Measurements from ENCODE around the gene AVL9.

AVL9 gene

DNA sequence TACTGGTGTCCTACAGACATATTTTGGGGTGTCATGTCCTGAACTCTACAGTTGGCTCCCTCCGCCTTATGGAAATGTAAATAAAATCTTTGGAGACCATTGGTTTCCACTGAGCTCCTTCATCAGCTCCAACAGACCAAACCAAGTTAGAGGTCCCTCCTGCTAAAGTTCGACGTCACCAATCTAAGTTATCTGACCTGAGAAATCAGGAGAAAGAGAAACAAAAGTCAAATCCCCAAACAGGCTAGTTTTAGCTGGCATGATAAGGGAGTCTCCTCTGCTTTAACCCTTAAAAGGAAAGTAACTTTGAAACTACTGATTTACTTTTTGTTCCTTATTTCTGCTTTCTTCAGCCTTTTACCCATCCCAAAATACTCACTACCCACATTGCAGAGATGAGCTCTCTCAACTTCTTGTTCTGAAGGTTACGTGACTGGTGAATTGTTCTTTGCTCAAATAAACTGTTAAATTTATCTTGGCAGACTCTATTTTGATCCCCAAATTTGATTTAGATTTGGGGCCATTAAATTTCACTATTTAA lies 39.9 kb downstream of the AVL9 start:
- DNase-seq (ENCODE audit: low read depth), result no peak

DNA sequence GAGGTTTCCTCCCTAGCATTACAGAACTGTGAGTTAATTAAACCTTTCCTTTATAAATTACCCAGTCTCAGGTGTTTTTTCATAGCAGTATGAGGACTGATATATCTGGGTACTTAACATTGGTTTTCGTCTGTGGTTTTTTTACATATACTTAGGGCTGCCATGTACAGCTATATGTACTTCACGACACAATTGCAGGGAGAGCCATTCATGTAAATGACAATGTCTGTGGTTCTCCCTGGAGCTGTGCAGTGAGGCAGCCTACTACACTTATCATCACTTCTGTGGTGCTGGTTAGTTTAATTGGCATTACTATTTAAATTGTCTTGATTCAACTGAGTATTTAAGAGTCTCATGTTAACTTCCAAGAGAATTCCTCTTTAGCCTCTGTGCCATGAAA lies 40.7 kb downstream of the AVL9 start:
- no peak for DNase-seq (ENCODE audit: low read depth)

DNA sequence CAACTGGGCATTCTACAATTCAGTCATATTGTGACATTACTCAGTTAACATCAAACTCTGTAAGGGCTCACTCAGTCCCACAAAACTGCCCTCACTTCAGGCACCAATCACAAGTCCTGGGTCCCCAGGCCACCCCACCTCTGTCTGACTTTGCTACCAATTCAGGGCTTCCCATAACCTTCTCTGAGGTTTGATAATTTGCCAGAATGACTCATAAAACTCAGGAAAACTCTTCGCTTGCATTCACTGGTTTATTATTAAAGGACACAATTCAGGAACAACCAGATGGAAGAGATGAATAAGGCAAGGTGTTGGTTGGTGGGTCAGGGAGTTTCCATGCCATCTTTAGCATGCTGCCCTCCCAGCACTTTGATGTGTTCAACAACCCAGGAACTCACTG lies 41.3 kb downstream of the AVL9 start:
- no peak for DNase-seq (ENCODE audit: low read depth)

DNA sequence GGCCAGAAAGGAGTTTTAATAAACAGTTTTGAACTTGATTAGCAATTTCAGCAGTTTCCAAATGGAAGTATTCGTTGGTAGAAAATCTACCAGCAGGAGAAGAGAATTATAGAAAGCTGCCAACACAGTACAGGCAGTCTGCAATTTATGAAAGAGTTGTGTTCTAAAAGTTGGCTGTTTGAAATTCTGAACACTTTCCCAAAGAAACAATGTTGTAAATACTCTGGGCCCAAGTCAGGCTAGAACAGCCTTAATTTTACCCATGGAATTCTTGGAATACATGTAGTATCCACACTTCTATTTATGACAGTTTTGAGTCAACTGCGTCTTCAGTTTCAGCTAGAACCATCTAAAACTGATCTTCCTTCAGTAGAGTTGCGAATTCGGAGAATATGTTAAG lies 42.5 kb downstream of the AVL9 start:
- DNase-seq (ENCODE audit: low read depth), result no peak

DNA sequence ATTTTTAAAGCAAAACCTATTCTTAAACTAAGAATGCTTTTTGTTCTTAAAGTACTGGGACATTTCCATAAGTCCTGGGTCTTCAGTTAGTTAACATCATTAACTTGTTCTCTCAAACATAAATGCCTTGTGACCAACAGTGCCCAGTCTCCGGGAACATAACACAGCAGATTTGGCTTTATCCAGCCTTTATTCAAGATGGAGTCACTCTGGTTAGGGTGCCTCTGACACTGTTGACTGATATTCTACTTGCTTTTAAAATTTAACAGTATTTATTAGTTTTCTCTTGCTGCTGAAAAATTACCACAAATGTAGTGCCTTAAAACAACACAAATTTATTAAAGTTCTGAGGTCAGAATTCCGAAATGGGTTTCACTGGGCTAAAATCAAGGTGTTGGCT lies 44.1 kb downstream of the AVL9 start:
- no peak for DNase-seq (ENCODE audit: low read depth)

DNA sequence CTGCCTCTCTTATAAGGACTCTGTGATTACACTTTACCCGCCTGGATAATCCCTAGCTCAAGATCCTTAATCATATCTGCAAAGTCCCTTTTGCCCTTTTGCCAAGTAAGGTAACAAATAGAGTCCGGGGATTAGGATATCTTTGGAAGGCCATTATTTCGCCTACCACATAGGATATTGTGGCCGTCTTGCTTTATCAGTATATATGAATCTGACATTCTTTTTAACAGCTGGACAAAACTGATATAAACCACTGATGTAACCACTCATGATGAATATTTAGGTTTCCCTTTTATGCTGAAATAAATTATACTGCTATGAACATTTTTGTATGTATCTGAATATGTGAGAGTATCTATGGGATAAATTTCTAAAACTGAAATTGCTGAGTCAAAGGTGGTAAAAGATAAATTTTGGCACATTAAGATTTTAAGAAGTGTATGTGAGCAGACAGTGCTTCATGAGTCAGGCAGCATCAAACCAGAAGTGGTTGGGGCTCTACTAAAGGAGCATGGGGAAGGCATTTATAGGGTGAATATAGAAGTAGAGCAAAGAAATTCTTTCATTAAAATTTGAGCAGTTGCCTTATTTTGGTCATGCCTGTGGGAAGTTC lies 44.7 kb downstream of the AVL9 start:
- DNase-seq (ENCODE audit: low read depth), result no peak

DNA sequence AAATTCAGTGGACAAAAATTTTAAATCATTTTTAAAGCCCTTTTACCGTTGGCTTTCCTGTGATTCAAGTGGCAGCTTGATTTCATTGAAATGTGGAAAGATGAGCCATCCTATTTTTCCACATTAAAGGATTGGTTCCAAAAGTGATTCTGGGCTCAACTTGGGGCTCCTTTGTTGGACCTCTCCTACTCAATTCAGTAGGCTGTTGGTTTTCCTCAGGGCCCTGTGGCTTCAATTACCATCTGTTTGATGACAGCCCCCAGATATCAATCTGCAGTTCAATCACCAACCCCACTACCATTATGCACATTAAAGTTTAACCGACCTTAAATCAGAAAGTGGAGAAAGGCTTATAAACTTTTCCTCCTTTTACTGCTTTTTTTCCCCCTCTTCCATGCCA lies 47.3 kb downstream of the AVL9 start:
- no peak for DNase-seq (ENCODE audit: low read depth)

DNA sequence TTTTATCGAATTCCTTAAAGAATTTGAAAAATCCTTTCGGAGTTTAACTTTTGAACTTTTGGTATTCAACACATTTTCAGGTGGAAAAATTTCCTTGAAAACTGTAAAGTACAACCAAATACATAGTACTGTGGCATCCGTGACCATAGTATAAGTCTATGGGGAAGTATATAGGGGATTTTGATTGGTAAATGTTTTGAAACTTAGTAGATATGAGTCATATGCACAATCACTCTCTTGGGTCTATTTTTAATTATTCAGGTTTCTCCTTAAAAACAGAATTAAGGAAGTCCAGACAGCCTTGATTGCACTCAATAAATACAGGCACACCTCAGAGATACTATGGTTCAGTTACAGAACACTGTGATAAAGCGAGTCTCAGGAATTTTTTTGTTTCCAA lies 64.2 kb downstream of the AVL9 start:
- no peak for DNase-seq (ENCODE audit: low read depth)

DNA sequence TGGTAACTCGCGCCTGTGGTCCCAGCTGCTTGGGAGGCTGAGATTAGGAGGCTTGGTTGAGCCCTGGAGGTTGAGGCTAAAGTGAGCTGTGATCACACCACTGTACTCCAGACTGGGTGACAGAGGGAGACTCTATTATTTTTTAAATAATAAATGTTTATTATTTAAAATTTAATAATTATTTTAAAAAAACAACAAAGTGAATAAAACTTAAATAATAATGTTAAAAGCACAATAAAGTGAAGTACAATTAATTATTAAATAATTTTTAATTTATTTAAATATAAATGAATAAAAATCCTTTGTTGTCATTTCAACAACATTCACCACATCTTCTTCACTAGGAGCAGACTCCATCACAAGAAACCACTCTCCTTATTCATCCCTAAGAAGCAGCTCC lies 64.8 kb downstream of the AVL9 start:
- no peak for DNase-seq (ENCODE audit: low read depth)

DNA sequence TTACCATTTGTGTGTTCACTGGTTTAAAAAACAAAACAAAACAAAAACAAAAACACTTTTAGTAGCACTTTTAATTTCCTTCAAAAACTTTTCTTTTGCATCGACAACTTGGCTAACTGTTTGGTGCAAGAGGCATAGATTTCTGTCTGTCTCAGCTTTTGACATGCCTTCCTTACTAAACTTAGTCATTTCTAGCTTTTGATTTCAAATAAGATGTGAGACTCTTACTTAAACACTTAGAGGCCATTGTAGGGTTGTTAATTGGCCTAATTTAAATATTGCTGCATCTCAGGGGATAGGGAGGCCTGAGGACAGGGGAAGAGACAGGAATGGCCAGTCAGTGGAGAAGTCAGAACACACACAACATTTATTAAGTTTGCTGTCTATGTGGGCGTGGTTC lies 66.3 kb downstream of the AVL9 start:
- no peak for DNase-seq (ENCODE audit: low read depth)

DNA sequence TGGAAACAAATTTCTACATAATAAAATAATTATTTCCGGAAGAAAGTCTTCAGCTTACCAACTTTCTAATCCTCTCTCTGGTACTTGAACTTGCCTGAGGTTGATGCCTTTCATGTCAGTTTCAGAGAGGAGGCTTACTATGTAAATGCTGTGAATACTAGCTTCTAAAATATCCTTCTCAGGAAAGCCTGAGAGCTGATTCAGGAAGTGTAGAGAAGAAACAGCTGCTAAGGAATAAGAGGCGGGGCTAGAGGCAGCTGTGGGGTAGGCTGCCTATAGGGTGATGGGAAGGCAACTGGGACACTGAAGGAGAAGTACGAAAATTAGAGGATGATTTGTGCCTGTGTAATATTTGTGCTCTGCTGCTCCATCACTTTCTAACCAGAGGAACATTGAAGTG lies 69.3 kb downstream of the AVL9 start:
- DNase-seq (ENCODE audit: low read depth), result no peak

DNA sequence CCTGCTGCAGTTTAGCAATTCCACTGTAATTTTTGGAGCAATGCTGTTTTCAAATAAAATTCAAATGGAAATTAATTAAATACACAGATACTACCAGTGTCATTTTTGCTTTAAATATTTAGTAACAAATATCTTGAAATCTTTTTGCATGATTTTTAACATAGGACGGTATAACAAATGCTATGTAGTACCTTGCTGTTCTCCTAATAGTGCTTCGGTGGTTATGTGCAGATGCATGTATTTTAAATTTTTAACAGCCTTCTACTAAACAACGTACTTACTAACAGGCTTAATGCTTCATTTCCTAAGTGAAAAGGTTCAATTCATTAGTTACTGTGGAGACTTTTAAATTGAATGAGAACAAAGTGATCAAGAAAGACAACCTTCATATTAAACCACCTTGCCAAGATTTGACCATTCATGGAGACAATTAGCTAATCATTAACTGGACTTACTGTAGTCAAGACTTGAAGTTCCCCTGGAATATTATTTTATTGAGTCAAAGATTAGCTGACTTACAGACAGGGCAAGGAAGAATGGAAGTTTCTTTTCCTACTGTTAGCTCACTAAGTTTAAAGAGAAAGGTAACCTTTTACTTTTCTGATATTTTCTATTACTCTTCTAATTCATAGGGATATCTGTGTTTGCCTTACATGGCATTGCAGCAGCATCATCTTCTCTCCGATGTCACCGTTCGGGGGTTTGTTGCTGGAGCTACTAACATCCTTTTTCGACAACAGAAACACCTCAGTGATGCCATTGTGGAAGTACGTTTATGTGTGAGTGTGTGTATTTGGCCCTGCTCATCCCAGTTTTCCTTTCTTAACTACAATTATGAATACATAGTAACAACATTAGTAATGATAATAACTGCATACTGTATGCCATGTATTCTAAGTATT lies 74.3 kb downstream of the AVL9 start:
- no peak for DNase-seq (ENCODE audit: low read depth)

DNA sequence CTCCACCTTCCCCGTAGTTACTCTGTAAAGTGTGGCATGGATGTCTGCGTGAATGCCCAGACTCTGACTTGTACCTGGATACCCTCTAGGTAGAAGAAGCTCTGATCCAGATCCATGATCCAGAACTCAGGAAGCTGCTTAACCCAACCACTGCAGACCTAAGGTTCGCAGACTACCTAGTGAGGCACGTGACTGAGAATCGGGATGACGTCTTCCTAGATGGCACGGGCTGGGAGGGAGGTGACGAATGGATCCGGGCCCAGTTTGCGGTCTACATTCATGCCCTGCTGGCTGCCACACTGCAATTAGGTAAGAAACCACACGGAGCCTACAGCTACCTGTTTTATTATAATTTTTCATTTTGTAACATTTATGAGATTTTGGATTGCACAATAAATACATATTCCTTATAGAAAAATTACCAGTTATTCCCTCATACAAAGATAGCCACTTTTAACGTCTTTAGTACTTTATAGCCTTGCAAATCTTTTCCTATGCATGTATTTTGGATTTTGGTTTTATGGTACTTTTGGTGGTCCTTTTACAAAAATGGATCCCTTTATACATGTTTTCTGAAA lies 77.9 kb downstream of the AVL9 start:
- DNase-seq (ENCODE audit: low read depth), result no peak

DNA sequence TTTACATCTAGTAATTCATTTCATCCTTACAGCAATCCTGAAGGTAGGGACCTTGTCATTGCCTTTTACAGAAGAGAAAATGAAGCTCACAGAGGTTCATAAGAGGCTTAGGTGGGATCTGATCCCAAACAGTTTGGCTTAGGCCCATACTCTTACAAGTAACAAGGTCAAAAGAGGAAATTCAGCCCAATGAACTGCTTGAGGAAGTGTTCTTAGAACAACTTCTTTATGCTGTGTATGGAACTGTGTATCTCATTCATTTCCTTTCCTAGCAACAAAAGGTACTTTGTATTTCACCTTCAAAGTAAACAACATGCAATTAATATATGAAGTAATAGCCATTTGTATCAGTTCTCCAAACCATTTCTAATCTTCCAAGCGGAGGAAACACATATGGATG lies 79.3 kb downstream of the AVL9 start:
- no peak for DNase-seq (ENCODE audit: low read depth)

DNA sequence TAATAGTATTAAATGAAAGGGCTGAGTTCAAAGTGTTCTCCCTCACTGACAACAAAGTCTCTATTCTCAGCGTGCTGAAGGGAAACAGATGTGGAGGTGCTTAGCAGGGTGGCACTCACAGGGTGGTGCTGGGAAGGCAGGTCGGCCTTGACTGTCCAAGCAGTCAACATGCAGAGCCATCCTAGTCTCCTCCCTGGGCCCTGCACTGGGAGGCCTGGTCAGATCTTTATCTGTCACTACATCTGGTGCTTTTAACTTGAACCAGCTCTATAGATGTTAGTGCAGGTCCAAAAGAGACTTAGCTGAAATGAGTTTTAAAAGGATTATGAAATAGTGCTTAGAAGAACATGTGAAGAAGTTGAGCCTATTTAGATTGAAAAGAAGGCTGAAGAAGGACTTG lies 82.1 kb downstream of the AVL9 start:
- no peak for DNase-seq (ENCODE audit: low read depth)

DNA sequence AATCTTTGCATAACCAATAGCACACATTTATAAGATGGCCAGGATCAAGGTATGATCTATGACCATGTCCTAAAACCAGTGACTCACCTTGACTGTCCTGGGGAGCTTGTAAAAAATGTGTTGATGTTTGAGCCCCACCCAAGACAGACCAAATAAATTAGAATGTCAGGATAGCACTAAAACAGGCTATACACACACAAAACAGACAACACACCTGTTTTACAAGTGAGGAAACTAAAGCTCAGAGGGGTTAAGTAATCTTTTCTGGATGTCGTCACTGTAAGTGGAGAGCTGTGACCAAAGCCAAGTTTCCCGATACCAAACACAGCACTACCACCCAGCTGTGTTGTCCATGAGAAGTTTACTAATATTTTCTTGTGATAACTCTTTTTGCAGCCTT lies 84.5 kb downstream of the AVL9 start:
- no peak for DNase-seq (ENCODE audit: low read depth)

DNA sequence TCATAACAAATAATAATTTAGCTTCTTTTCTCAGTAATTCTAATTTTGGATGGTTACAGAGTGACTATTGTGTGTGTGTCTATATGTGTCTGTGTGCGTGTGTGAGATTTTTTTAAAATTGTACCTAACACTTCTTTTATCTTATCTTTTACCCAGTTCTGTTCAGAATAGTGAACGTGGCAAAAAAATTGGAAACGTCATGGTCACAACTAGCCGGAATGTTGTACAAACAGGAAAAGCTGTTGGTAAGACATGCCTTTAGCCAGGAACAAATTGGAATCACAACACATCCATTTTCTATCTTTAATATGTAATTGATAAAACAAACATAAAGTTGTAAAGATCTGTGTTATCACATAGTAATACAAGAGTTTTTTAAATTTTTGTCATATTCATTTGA lies 85.4 kb downstream of the AVL9 start:
- no peak for DNase-seq (ENCODE audit: low read depth)

DNA sequence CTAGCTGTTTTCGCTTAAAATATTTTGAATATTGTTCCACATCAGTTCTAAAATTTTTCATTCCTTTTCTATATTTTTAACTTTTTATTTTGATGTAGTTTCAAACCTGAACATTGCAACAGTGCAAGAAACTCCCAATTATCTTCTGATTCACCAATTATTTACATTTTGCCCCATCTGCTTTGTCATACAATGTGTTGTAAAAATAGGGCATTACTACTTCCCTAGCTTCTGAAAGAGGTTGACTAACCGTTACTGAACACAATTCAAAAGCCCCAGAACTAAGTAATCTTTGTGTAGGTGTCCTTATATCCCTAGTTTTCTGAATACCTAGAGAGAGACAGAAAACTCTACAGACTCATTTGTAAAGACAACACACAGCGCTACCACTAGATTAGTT lies 86.7 kb downstream of the AVL9 start:
- no peak for DNase-seq (ENCODE audit: low read depth)

DNA sequence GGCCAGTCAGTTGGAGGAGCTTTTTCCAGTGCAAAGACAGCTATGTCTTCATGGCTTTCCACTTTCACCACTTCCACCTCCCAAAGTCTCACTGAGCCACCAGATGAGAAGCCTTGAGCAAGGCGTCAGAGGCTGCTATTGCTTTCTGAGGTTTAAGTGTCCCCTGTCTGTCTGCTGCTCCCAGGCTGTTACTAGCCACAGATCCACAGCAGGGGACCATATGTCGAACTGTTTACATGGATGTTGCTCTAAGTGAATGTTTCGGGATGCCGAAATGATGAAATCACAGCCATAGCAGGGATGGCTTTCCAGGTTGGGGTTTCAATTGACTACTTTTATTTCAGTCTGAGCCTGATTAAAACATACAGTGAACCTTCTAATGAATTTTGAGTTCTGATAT lies 88.5 kb downstream of the AVL9 start:
- DNase-seq (ENCODE audit: low read depth), result no peak

DNA sequence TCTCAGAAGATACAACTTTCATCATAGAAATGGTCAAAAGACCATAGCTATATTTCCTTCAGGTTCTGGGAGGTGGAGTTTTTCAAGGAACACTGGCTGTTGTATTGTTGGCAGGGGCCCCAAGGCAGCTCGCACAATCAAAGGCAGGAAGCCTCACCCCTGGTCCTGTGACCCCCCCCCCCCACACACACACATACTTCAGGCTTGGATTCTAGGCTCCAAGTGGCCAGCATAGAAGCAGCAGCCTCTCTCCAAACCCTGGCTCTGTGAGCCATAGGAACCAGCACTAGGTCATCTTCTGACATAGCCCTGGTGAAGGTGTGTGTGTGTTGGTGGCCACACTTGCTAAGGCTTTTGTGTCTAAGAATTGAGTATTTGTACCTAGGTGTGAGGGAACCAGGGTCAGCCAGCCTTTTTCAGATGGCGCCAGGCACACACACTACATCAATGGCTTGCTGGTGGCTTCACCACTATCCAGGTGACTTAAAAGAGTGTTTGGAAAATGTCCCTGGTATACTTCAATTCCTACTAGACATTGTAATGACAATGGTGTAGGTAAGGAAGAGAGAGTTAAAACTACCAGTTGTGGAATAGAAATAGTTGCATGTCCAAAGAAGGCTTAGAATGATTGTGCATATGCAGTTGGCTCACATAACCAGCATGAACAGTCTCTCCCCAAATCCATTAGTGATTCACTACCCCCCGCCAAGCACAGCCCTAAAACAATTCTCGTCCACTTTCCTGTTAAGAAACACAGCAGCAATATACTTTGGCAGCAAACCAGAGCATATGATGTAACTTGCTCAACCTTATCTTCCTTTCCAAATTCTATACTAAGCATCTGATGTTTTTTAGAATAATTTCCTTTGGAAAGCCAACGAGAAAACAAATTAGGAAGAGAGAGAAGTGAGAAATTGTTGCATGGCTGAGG lies 91.3 kb downstream of the AVL9 start:
- DNase-seq (ENCODE audit: low read depth), result no peak

DNA sequence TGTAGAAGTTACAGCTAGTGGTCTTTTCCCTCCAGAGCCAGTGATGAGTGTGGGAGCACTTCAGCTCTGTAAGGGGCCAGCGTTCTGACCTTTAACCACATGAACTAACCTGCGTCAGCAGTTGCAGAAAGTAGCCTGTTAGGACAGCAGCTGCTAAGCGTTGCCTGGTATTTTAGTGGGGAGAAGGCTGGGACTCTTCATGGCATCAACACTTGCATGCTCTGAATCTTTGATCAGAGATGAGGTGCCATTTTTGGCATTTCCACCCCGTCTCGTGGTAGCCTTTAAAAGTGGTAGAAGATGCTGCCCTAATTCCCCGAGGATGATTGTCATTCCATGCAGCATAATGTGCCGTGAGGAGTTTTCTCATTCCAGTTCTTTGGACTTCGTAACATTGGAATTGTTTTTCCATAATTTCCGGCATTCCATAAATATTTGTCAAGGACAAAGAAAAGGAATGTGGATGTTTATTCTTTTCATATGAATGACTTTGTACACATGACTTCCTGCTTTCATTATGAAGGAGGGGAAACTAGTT lies 92.2 kb downstream of the AVL9 start:
- no peak for DNase-seq (ENCODE audit: low read depth)

DNA sequence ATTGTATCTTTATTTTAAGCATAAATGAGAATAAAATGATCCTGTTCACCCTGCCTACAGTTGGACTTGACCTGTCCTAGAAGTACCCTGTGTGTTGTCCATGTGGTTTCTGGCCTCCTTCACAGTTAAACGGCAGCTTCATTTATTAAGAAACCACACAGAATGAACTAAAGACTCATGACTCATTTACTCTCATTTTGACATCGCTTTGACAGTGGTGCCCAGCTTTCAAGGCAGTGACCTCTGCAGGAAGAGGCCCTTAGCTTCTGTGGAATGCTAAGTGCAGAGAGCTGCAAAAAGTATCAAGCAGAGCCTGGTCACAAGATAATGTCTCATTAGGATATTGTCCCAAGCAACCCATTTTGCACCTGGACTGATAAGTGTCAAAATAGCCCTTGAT lies 93.4 kb downstream of the AVL9 start:
- no peak for DNase-seq (ENCODE audit: low read depth)

Data from activated T-helper 9 cell treated with anti-CD3 and anti-CD28 coated beads, Interleukin-2, amount 50 U/mL, for 16 hours (primary cell).